Spleen (tissue), 11 donors: ENCODE results near the gene ME3. TPM values are rescaled to one million over a fixed set of nuclear protein-coding genes. Genes with fewer than 3 reads are reported as not detected.

Experiments
- DNase-seq: peaks from one replicate; pipeline ENCODE4 v3.0.0-alpha.2; 2020
- H3K27ac ChIP-seq, 8 donors: fragments of 200-600 bp; sonication (generic) in 7 of 8; 1 replicate in 4 of 8; 2 replicates in 4 of 8; pipeline versions ENCODE4 v1.5.0 to v1.8.0; 2016 to 2021; ENCODE audit warnings: inconsistent platforms in 4 of 8, mild to moderate bottlenecking in 4 of 8, moderate library complexity in 1 of 8
- H3K27me3 ChIP-seq, 7 donors: fragments of 200-600 bp; sonication (generic) in 6 of 7; replicated peaks in 1 of 7; 1 replicate in 4 of 7; 2 replicates in 3 of 7; pipeline versions ENCODE4 v1.5.0 to v1.8.0; 2016 to 2021; ENCODE audit warnings: inconsistent platforms in 3 of 7, mild to moderate bottlenecking in 1 of 7
- H3K36me3 ChIP-seq, 6 donors: fragments of 200-600 bp; sonication (generic) in 5 of 6; 1 replicate in 4 of 6; 2 replicates in 2 of 6; pipeline versions ENCODE4 v1.5.0 to v1.8.0; 2016 to 2021; ENCODE audit warnings: inconsistent platforms in 2 of 6
- H3K4me1 ChIP-seq, 6 donors: fragments of 200-600 bp; sonication (generic) in 5 of 6; 1 replicate in 3 of 6; 2 replicates in 3 of 6; pipeline versions ENCODE4 v1.5.0 to v1.8.0; 2016 to 2021; ENCODE audit warnings: inconsistent platforms in 3 of 6
- H3K4me3 ChIP-seq, 8 donors: fragments of 200-600 bp; sonication (generic) in 7 of 8; 1 replicate in 4 of 8; 2 replicates in 4 of 8; pipeline versions ENCODE4 v1.5.0 to v1.8.0; 2016 to 2021; ENCODE audit warnings: inconsistent platforms in 4 of 8, mild to moderate bottlenecking in 4 of 8, moderate library complexity in 2 of 8
- H3K9me3 ChIP-seq, 8 donors: fragments of 200-600 bp; sonication (generic) in 7 of 8; 1 replicate in 4 of 8; 2 replicates in 4 of 8; pipeline versions ENCODE4 v1.5.0 to v1.8.0; 2016 to 2021; ENCODE audit warnings: inconsistent platforms in 4 of 8
- CTCF ChIP-seq, 11 experiments: fragments of 200-600 bp in 7 of 11; fragments of 450-650 bp in 4 of 11; sonication (generic) in 4 of 11; IDR thresholded peaks in 8 of 11; conservative IDR thresholded peaks in 3 of 11; 1 replicate in 7 of 11; 2 replicates in 4 of 11; pipeline versions ENCODE4 v1.4.0 to v1.8.0; 2016 to 2021; ENCODE audit warnings: antibody characterized with exemption in 11 of 11, inconsistent platforms in 4 of 11, mild to moderate bottlenecking in 1 of 11
- POLR2A ChIP-seq, 3 donors: fragments of 450-650 bp; IDR thresholded peaks; one replicate each; pipeline ENCODE4 v1.5.1; 2017; ENCODE audit warnings: antibody characterized with exemption in 3 of 3, mild to moderate bottlenecking in 1 of 3
- POLR2AphosphoS5 ChIP-seq, 3 donors: sonication (generic); formaldehyde crosslinking; IDR thresholded peaks; one replicate each; pipeline ENCODE4 v1.5.1; 2017; ENCODE audit warnings: antibody characterized with exemption in 3 of 3
- WGBS, 5 donors: extraction: QIAGEN DNeasy Blood & Tissue Kit in 3 of 5; methylation state at CpG; one replicate each; pipeline versions ENCODE4 v1.1.5 to v1.1.7; 2013 to 2018; 5-methylcytosine and 5-hydroxymethylcytosine counted together
- intact Hi-C: fragments of 100-400 bp; cut with DNase I; formaldehyde crosslinking; loops from one replicate; pipeline ENCODE4 v1.15.0; 2023; ENCODE audit warnings: low total_unique reads
- polyA plus RNA-seq, 3 donors: library from polyadenylated mRNA; stranded (reverse); fragments of 200-250 nt; gene quantifications; one replicate each; pipeline ENCODE4 v1.2.1, GENCODE V29; 2013
- total RNA-seq, 7 donors: library from RNA; depleted of rRNA in 3 of 7; stranded (reverse); fragments of >200 nt in 3 of 7; fragmentation: NEBNext Ultra II Directional in 4 of 7; extraction: Animal tissue kit (Norgen Biotek cat#: 25700) in 4 of 7; gene quantifications; one replicate each; pipeline versions ENCODE4 v1.1.0 to v1.2.1, GENCODE V29; 2016 to 2021
- donor health status: healthy with polysubstance abuse.
- donor health status: DM: no; HTN: no; CAD: no; lungs with moderate emphysema.
- donor health status: DM: no; HTN: no; CAD: no.
- donor health status: Bipolar disorder and iron deficiency.
- donor health status: healthy.
- donor health status: DM: no; HTN: no; CAD: no.
- donor health status: DM: yes; HTN: yes; CAD: no.

Gene ME3
- total and polyA plus RNA-seq, 10 donors, result 6.4 to 25.9 (median 18.3) TPM

DNA sequence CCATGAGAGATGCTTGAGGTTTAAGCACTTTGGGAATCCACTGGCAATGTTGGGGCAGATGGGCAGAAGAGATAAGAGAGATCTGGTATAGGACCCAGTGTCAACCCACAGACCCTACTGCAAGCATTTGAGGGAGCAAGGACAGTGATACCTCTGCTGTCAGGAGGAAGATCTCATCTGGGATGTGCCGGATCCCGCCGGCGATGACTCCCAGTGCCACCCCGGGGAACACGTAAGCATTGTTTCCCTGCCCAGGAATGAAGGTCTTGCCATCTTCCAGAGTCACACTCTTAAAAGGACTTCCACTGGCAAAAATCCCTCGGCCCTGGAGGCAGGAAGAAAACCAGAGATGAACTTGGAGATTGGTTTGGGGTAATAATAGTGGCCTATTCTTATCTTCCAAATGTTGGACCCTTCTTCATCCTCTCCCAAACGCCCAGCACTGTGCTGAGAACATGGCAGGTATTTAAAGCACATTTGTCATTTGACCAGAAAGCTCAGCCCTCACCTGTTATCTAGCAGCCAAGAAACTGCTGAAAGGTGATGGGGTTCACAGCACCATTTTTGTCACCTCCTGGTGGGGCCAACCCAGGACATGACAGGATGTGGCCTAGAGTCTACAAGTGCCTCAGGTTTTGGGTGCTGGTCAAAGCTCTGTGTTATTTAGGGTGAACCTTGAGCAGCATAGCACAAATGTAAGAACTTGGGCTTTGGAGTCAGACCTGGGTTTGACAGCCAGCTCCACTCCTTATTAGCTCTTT, 226.1 kb downstream of the ME3 start:
- WGBS, 5 donors, result 90 to 96% (median 92%) methylated on average over 8 of the region's 8 CpGs
- no peaks in the 10 kb centered on the region for H3K27me3 ChIP-seq
- no peak overlapping the region for H3K4me3 ChIP-seq
- TF ChIP-seq CTCF (IDR thresholded peaks at IDR 0.05 in 8 of 11, conservative IDR thresholded peaks at IDR 0.05 in 3 of 11) (no peak), POLR2A (IDR thresholded peaks at IDR 0.05) (no peak), POLR2AphosphoS5 (IDR thresholded peaks at IDR 0.05) (no peak)
- H3K4me1 ChIP-seq, result no peaks in the 10 kb centered on the region
- DNase-seq, result no peak
- peaks cover 0 to 42% (median 1%) of the 10 kb centered on the region in 6 donors for H3K36me3 ChIP-seq
- no peaks in the 10 kb centered on the region for H3K9me3 ChIP-seq
- intact Hi-C loops, result no loop called here
- H3K27ac ChIP-seq, result no peak overlapping the region

- H3K27me3 ChIP-seq, result no peaks in the 10 kb centered on the region
- intact Hi-C loops, result no loop called here
- H3K9me3 ChIP-seq, result no peaks in the 10 kb centered on the region
- TF ChIP-seq POLR2AphosphoS5 (IDR thresholded peaks at IDR 0.05) (no peak), POLR2A (IDR thresholded peaks at IDR 0.05) (no peak), CTCF (IDR thresholded peaks at IDR 0.05 in 8 of 11, conservative IDR thresholded peaks at IDR 0.05 in 3 of 11) (no peak)
- H3K4me3 ChIP-seq, result no peak overlapping the region
- no peaks in the 10 kb centered on the region for H3K4me1 ChIP-seq
- DNase-seq, result no peak
- 84 to 97% (median 86%) methylated on average over 1 of the region's 1 CpG for WGBS, 5 donors
- peaks cover 0 to 45% (median 1%) of the 10 kb centered on the region in 6 donors for H3K36me3 ChIP-seq
- no peak overlapping the region for H3K27ac ChIP-seq
Observed at GRCh38 chr11:86444981-86445380, 227.4 kb downstream of the ME3 start.

- no peak for DNase-seq
- WGBS, 5 donors, result 0 to 38% (median 0%) methylated on average over 1 of the region's 1 CpG
- H3K9me3 ChIP-seq, result no peaks in the 10 kb centered on the region
- no peak overlapping the region for H3K27ac ChIP-seq
- intact Hi-C loops, result no loop called here
- no peak overlapping the region for H3K4me3 ChIP-seq
- TF ChIP-seq CTCF (IDR thresholded peaks at IDR 0.05 in 8 of 11, conservative IDR thresholded peaks at IDR 0.05 in 3 of 11) (no peak), POLR2AphosphoS5 (IDR thresholded peaks at IDR 0.05) (no peak), POLR2A (IDR thresholded peaks at IDR 0.05) (no peak)
- no peaks in the 10 kb centered on the region for H3K4me1 ChIP-seq
- H3K36me3 ChIP-seq, result peaks cover 0 to 45% (median 1%) of the 10 kb centered on the region in 6 donors
- H3K27me3 ChIP-seq, result no peaks in the 10 kb centered on the region
Observed at GRCh38 chr11:86443415-86443814, 229.0 kb downstream of the ME3 start.

DNA sequence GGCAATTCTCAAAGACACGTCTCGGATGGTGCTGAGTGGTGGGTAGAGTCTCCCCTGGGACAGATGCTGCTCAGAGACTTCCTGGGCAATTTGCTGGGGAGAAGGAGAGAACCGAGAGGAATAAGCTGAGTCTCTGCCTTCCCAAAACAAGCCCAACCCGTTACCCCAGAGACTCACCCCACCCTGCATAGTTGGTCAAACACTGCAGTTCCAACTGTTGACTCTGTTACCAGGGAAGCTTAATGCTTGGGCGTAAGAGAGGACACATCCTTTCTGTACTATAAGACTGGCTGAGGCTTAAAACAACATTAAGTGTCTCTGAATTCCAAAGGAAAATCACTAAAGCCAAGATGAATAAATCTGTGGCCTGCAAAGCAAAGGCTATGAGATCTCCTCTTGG, 229.6 kb downstream of the ME3 start:
- H3K36me3 ChIP-seq, result peaks cover 0 to 45% (median 1%) of the 10 kb centered on the region in 6 donors
- TF ChIP-seq CTCF (IDR thresholded peaks at IDR 0.05 in 8 of 11, conservative IDR thresholded peaks at IDR 0.05 in 3 of 11) (no peak), POLR2A (IDR thresholded peaks at IDR 0.05) (no peak), POLR2AphosphoS5 (IDR thresholded peaks at IDR 0.05) (no peak)
- H3K27ac ChIP-seq, result no peak overlapping the region
- intact Hi-C loops, result no loop called here
- no peaks in the 10 kb centered on the region for H3K4me1 ChIP-seq
- 80 to 88% (median 86%) methylated on average over 2 to 5 of the region's 5 CpGs for WGBS, 5 donors
- DNase-seq, result no peak
- no peaks in the 10 kb centered on the region for H3K27me3 ChIP-seq
- H3K4me3 ChIP-seq, result no peak overlapping the region
- no peaks in the 10 kb centered on the region for H3K9me3 ChIP-seq
